Ishikawa (cell line): ENCODE results near the gene FLAD1.

ENCODE experiments used
- CEBPB ChIP-seq: IDR thresholded peaks from 2 replicates; pipeline ENCODE4 v1.6.1; 2012
- CREB1 ChIP-seq: IDR thresholded peaks from 2 replicates; pipeline ENCODE4 v1.6.1; 2012; ENCODE audit warnings: low read depth
- EP300 ChIP-seq: IDR thresholded peaks from 2 replicates; pipeline ENCODE4 v1.6.1; 2012; ENCODE audit warnings: borderline replicate concordance
- FOXM1 ChIP-seq: IDR thresholded peaks from 2 replicates; pipeline ENCODE4 v1.6.1; 2012; ENCODE audit warnings: low read depth, borderline replicate concordance
- NFIC ChIP-seq: IDR thresholded peaks from 2 replicates; pipeline ENCODE4 v1.6.1; 2012
- TAF1 ChIP-seq: IDR thresholded peaks from 2 replicates; pipeline ENCODE4 v1.6.1; 2012; ENCODE audit warnings: low read depth, mild to moderate bottlenecking
- TCF12 ChIP-seq: IDR thresholded peaks from 2 replicates; pipeline ENCODE4 v1.6.1; 2012; ENCODE audit warnings: low read depth
- TEAD4 ChIP-seq: IDR thresholded peaks from 2 replicates; pipeline ENCODE4 v1.6.1; 2012
- YY1 ChIP-seq: IDR thresholded peaks from 2 replicates; pipeline ENCODE4 v1.6.1; 2012; ENCODE audit warnings: low read depth
- TF ChIP-seq, protein P1 (sequence below): IDR thresholded peaks from 2 replicates; pipeline ENCODE4 v1.6.1; 2012; ENCODE audit warnings: low read depth, mild to moderate bottlenecking
- TF ChIP-seq, protein P2 (sequence below): IDR thresholded peaks from 2 replicates; pipeline ENCODE4 v1.6.1; 2012

- TF ChIP-seq, protein P1, sequence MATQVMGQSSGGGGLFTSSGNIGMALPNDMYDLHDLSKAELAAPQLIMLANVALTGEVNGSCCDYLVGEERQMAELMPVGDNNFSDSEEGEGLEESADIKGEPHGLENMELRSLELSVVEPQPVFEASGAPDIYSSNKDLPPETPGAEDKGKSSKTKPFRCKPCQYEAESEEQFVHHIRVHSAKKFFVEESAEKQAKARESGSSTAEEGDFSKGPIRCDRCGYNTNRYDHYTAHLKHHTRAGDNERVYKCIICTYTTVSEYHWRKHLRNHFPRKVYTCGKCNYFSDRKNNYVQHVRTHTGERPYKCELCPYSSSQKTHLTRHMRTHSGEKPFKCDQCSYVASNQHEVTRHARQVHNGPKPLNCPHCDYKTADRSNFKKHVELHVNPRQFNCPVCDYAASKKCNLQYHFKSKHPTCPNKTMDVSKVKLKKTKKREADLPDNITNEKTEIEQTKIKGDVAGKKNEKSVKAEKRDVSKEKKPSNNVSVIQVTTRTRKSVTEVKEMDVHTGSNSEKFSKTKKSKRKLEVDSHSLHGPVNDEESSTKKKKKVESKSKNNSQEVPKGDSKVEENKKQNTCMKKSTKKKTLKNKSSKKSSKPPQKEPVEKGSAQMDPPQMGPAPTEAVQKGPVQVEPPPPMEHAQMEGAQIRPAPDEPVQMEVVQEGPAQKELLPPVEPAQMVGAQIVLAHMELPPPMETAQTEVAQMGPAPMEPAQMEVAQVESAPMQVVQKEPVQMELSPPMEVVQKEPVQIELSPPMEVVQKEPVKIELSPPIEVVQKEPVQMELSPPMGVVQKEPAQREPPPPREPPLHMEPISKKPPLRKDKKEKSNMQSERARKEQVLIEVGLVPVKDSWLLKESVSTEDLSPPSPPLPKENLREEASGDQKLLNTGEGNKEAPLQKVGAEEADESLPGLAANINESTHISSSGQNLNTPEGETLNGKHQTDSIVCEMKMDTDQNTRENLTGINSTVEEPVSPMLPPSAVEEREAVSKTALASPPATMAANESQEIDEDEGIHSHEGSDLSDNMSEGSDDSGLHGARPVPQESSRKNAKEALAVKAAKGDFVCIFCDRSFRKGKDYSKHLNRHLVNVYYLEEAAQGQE, result no peak
- no peak for TF ChIP-seq FOXM1
- no peak for TF ChIP-seq TAF1
- no peak for TF ChIP-seq CREB1
- TF ChIP-seq EP300, result no peak
- no peak for TF ChIP-seq TCF12
- no peak for TF ChIP-seq YY1
- no peak for TF ChIP-seq NFIC
- TF ChIP-seq, protein P2, sequence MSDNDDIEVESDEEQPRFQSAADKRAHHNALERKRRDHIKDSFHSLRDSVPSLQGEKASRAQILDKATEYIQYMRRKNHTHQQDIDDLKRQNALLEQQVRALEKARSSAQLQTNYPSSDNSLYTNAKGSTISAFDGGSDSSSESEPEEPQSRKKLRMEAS, result no peak
- no peak for TF ChIP-seq TEAD4
- no peak for TF ChIP-seq CEBPB
Measured at GRCh38 chr1:155037043-155037442, 53.9 kb downstream of the FLAD1 start.
